ENCODE data around the gene CLEC14A. TPM values are rescaled to one million over a fixed set of nuclear protein-coding genes. Genes with fewer than 3 reads are reported as not detected.

CLEC14A gene
- total and polyA plus RNA-seq, 8 donors = 1.8 to 24.9 (median 9.6) TPM; not detected in 1

DNA sequence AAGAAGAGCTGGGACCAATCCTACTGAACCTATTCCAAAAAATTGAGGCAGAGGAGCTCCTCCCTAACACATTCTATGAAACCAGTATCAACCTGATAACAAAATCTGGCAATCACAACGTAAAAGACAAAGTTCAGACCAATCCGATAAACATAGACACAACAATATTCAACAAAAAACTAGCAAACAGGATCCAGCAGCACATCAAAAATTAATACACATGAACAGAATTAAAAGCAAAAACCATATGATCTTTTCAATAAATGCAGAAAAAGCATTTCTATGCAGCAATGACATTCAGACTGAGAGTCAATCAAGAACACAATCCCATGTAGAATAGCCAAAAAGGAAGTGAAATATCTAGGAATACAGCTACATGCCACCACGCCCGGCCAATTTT is 7.0 kb upstream of the CLEC14A start:
- DNase-seq = no peak
- H3K9me3 ChIP-seq = peaks cover 0 to 9% (median 4%) of the 10 kb centered on the region in 4 donors
- no peak overlapping the region for H3K27ac ChIP-seq
- no peaks in the 10 kb centered on the region for H3K36me3 ChIP-seq
- no peaks in the 10 kb centered on the region for H3K27me3 ChIP-seq
- H3K4me3 ChIP-seq = no peak overlapping the region
- 75 to 85% (median 82%) methylated on average over 4 of the region's 4 CpGs for WGBS, 5 donors
- intact Hi-C loops (cut with DNase I; ENCODE audit: low total_unique reads) = no loop called here
- H3K4me1 ChIP-seq = no peaks in the 10 kb centered on the region
- TF ChIP-seq EP300 (IDR thresholded peaks at IDR 0.05) (no peak), POLR2AphosphoS5 (IDR thresholded peaks at IDR 0.05) (no peak), POLR2A (IDR thresholded peaks at IDR 0.05) (no peak)
- TF ChIP-seq, protein P1, sequence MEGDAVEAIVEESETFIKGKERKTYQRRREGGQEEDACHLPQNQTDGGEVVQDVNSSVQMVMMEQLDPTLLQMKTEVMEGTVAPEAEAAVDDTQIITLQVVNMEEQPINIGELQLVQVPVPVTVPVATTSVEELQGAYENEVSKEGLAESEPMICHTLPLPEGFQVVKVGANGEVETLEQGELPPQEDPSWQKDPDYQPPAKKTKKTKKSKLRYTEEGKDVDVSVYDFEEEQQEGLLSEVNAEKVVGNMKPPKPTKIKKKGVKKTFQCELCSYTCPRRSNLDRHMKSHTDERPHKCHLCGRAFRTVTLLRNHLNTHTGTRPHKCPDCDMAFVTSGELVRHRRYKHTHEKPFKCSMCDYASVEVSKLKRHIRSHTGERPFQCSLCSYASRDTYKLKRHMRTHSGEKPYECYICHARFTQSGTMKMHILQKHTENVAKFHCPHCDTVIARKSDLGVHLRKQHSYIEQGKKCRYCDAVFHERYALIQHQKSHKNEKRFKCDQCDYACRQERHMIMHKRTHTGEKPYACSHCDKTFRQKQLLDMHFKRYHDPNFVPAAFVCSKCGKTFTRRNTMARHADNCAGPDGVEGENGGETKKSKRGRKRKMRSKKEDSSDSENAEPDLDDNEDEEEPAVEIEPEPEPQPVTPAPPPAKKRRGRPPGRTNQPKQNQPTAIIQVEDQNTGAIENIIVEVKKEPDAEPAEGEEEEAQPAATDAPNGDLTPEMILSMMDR (IDR thresholded peaks at IDR 0.05) = no peak

DNA sequence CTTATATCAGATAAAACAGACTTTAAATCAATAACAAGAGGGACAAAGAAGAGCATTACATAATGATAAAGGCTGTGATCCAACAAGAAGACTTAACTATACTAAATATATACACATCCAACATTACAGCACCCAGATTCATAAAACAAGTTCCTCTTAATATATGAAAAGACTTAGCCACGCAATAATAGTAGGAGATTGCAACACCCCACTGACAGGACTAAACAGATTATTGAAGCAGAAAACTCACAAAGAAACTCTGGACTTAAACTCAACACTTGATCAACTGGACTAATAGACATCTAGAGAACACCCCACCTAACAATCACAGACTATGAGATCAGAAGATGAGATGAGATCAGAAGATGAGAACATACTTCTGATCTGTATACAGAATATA is 5.7 kb upstream of the CLEC14A start:
- Histone ChIP-seq H3K4me1 (no peaks in the 10 kb centered on the region), H3K27ac (no peak overlapping the region), H3K36me3 (no peaks in the 10 kb centered on the region), H3K27me3 (no peaks in the 10 kb centered on the region), H3K4me3 (no peak overlapping the region), H3K9me3 (peaks cover 0 to 9% (median 0%) of the 10 kb centered on the region in 4 donors)
- TF ChIP-seq POLR2AphosphoS5 (IDR thresholded peaks at IDR 0.05) (no peak), POLR2A (IDR thresholded peaks at IDR 0.05) (no peak), EP300 (IDR thresholded peaks at IDR 0.05) (no peak)
- TF ChIP-seq, protein P1 (IDR thresholded peaks at IDR 0.05) = no peak
- WGBS, 5 donors = 82 to 97% (median 91%) methylated on average over 1 of the region's 1 CpG
- DNase-seq = no peak
- intact Hi-C loops (cut with DNase I; ENCODE audit: low total_unique reads) = no loop called here

DNA sequence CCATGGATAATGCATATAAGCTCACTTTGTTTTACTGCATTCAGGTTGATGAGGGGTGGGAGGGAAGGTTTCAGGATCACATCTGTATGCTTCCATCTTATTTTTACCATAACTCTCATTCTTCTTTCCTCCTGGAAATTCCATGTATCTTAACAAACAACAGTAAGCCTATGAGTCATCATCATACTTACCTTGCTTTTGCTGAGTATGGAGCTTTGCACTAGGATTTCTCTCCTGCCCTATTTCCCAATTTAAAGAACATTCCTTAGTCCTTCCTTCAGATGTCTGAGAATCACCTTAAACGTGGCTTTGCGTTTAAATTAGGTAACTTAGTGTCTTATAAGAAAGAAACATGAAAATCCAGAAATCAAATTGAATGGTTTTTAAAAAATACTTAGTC is 1.6 kb upstream of the CLEC14A start:
- Histone ChIP-seq H3K9me3 (no peaks in the 10 kb centered on the region), H3K27me3 (peaks cover 0 to 31% (median 19%) of the 10 kb centered on the region in 3 donors), H3K27ac (peak overlapping the region in 1 of 5 donors; percentile 66), H3K4me1 (peaks cover 10 to 21% (median 16%) of the 10 kb centered on the region in 4 donors), H3K36me3 (no peaks in the 10 kb centered on the region), H3K4me3 (no peak overlapping the region)
- no peak for TF ChIP-seq POLR2AphosphoS5 (IDR thresholded peaks at IDR 0.05)
- TF ChIP-seq POLR2A (IDR thresholded peaks at IDR 0.05) = no peak
- TF ChIP-seq, protein P1 (IDR thresholded peaks at IDR 0.05) = no peak
- TF ChIP-seq EP300 (IDR thresholded peaks at IDR 0.05) = no peak
- WGBS, 5 donors = 72 to 83% (median 78%) methylated on average over 2 of the region's 2 CpGs
- intact Hi-C loops (cut with DNase I; ENCODE audit: low total_unique reads) = no loop called here
- no peak for DNase-seq

DNA sequence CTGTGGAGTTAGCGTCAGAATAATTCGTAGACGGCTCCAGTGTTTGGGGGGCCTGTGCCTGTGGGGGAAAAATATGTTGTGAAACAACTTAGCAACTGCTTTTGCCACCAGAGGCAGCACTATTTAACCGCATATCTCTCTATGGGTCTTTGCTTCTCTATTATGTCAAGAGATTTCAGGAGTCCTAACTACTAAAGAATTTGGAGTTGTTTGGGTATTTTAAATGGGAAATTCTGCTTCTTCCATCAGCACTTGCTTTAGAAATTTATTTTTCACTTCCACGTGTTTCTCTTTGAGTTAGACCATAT is 594 bp upstream of the CLEC14A start:
- H3K4me3 ChIP-seq = peak overlapping the region in 2 of 4 donors; percentile 45 to 49
- 28 to 47% (median 32%) methylated on average over 5 of the region's 5 CpGs for WGBS, 5 donors
- H3K27me3 ChIP-seq = peaks cover 0 to 31% (median 19%) of the 10 kb centered on the region in 3 donors
- peak overlapping the region in 3 of 5 donors; percentile 66 to 79 (median 77) for H3K27ac ChIP-seq
- H3K4me1 ChIP-seq = peaks cover 10 to 21% (median 16%) of the 10 kb centered on the region in 4 donors
- TF ChIP-seq POLR2A (IDR thresholded peaks at IDR 0.05) (no peak), EP300 (IDR thresholded peaks at IDR 0.05) (no peak), POLR2AphosphoS5 (IDR thresholded peaks at IDR 0.05) (no peak)
- TF ChIP-seq, protein P1 (IDR thresholded peaks at IDR 0.05) = no peak
- H3K36me3 ChIP-seq = no peaks in the 10 kb centered on the region
- peak in 1 of 2 donors; percentile 73 for DNase-seq
- intact Hi-C loops (cut with DNase I; ENCODE audit: low total_unique reads) = no loop called here
- H3K9me3 ChIP-seq = no peaks in the 10 kb centered on the region
